ENCODE measurements around the gene RHOBTB1.

Gene RHOBTB1

GRCh38 chr10:60878224-60878623 is 65.8 kb downstream of the RHOBTB1 start:
- DNase-seq (ENCODE audit: low spot score in 2 of 2) = no peak
- no peak overlapping the region for H3K27ac Mint-ChIP-seq (ENCODE audit: low read depth)
- no peak overlapping the region for H3K4me3 Mint-ChIP-seq
- peaks cover 22% of the 10 kb centered on the region for H3K27me3 Mint-ChIP-seq
- ATAC-seq (replicated peaks; ENCODE audit: extremely low read depth, poor library complexity, severe bottlenecking) = no peak
- no peaks in the 10 kb centered on the region for H3K4me1 Mint-ChIP-seq
- no peaks in the 10 kb centered on the region for H3K36me3 Mint-ChIP-seq (ENCODE audit: insufficient read depth)
- H3K9me3 Mint-ChIP-seq = no peaks in the 10 kb centered on the region

- H3K27me3 Mint-ChIP-seq = peaks cover 22% of the 10 kb centered on the region
- H3K9me3 Mint-ChIP-seq = no peaks in the 10 kb centered on the region
- DNase-seq (ENCODE audit: low spot score in 2 of 2) (no peak), ATAC-seq (replicated peaks; ENCODE audit: extremely low read depth, poor library complexity, severe bottlenecking) (no peak)
- no peak overlapping the region for H3K27ac Mint-ChIP-seq (ENCODE audit: low read depth)
- no peak overlapping the region for H3K4me3 Mint-ChIP-seq
- H3K36me3 Mint-ChIP-seq (ENCODE audit: insufficient read depth) = no peaks in the 10 kb centered on the region
- no peaks in the 10 kb centered on the region for H3K4me1 Mint-ChIP-seq
These were observed 66.2 kb downstream of the RHOBTB1 start for GRCh38 chr10:60877777-60878120.

GRCh38 chr10:60877061-60877776 is 66.8 kb downstream of the RHOBTB1 start:
- Mint-ChIP-seq H3K9me3 (no peaks in the 10 kb centered on the region), H3K27ac (ENCODE audit: low read depth) (no peak overlapping the region), H3K36me3 (ENCODE audit: insufficient read depth) (no peaks in the 10 kb centered on the region), H3K4me3 (no peak overlapping the region), H3K27me3 (peaks cover 22% of the 10 kb centered on the region), H3K4me1 (no peaks in the 10 kb centered on the region)
- ATAC-seq (replicated peaks; ENCODE audit: extremely low read depth, poor library complexity, severe bottlenecking) = no peak
- DNase-seq (ENCODE audit: low spot score in 2 of 2) = no peak

GRCh38 chr10:60873758-60874157 is 70.2 kb downstream of the RHOBTB1 start:
- Mint-ChIP-seq H3K36me3 (ENCODE audit: insufficient read depth) (no peaks in the 10 kb centered on the region), H3K4me1 (no peaks in the 10 kb centered on the region), H3K4me3 (no peak overlapping the region), H3K27ac (ENCODE audit: low read depth) (no peak overlapping the region), H3K27me3 (peaks cover 33% of the 10 kb centered on the region), H3K9me3 (no peaks in the 10 kb centered on the region)
- no peak for DNase-seq (ENCODE audit: low spot score in 2 of 2)
- no peak for ATAC-seq (replicated peaks; ENCODE audit: extremely low read depth, poor library complexity, severe bottlenecking)

- Mint-ChIP-seq H3K4me3 (no peak overlapping the region), H3K27me3 (peaks cover 45% of the 10 kb centered on the region), H3K27ac (ENCODE audit: low read depth) (no peak overlapping the region), H3K9me3 (no peaks in the 10 kb centered on the region), H3K36me3 (ENCODE audit: insufficient read depth) (no peaks in the 10 kb centered on the region), H3K4me1 (no peaks in the 10 kb centered on the region)
- ATAC-seq (replicated peaks; ENCODE audit: extremely low read depth, poor library complexity, severe bottlenecking) (no peak), DNase-seq (ENCODE audit: low spot score in 2 of 2) (no peak)
These were observed 71.5 kb downstream of the RHOBTB1 start for GRCh38 chr10:60872451-60872850.

GRCh38 chr10:60871215-60871614 is 72.8 kb downstream of the RHOBTB1 start:
- no peak overlapping the region for H3K27ac Mint-ChIP-seq (ENCODE audit: low read depth)
- peaks cover 53% of the 10 kb centered on the region for H3K27me3 Mint-ChIP-seq
- no peak for DNase-seq (ENCODE audit: low spot score in 2 of 2)
- H3K4me3 Mint-ChIP-seq = no peak overlapping the region
- no peaks in the 10 kb centered on the region for H3K4me1 Mint-ChIP-seq
- H3K36me3 Mint-ChIP-seq (ENCODE audit: insufficient read depth) = no peaks in the 10 kb centered on the region
- H3K9me3 Mint-ChIP-seq = no peaks in the 10 kb centered on the region
- ATAC-seq (replicated peaks; ENCODE audit: extremely low read depth, poor library complexity, severe bottlenecking) = no peak

- Mint-ChIP-seq H3K4me3 (no peak overlapping the region), H3K27ac (ENCODE audit: low read depth) (no peak overlapping the region), H3K9me3 (no peaks in the 10 kb centered on the region), H3K27me3 (peaks cover 55% of the 10 kb centered on the region), H3K4me1 (no peaks in the 10 kb centered on the region), H3K36me3 (ENCODE audit: insufficient read depth) (no peaks in the 10 kb centered on the region)
- ATAC-seq (replicated peaks; ENCODE audit: extremely low read depth, poor library complexity, severe bottlenecking) (no peak), DNase-seq (ENCODE audit: low spot score in 2 of 2) (no peak)
These were observed 73.2 kb downstream of the RHOBTB1 start for GRCh38 chr10:60870803-60871202.

- Mint-ChIP-seq H3K27ac (ENCODE audit: low read depth) (no peak overlapping the region), H3K27me3 (peaks cover 53% of the 10 kb centered on the region), H3K4me1 (no peaks in the 10 kb centered on the region), H3K9me3 (no peaks in the 10 kb centered on the region), H3K4me3 (no peak overlapping the region), H3K36me3 (ENCODE audit: insufficient read depth) (no peaks in the 10 kb centered on the region)
- no peak for ATAC-seq (replicated peaks; ENCODE audit: extremely low read depth, poor library complexity, severe bottlenecking)
- no peak for DNase-seq (ENCODE audit: low spot score in 2 of 2)
These were observed 73.6 kb downstream of the RHOBTB1 start for GRCh38 chr10:60870416-60870728.

GRCh38 chr10:60869652-60870415 is 74.2 kb downstream of the RHOBTB1 start:
- Mint-ChIP-seq H3K9me3 (no peaks in the 10 kb centered on the region), H3K4me3 (no peak overlapping the region), H3K4me1 (no peaks in the 10 kb centered on the region), H3K36me3 (ENCODE audit: insufficient read depth) (no peaks in the 10 kb centered on the region), H3K27me3 (peaks cover 53% of the 10 kb centered on the region), H3K27ac (ENCODE audit: low read depth) (no peak overlapping the region)
- DNase-seq (ENCODE audit: low spot score in 2 of 2) = no peak
- no peak for ATAC-seq (replicated peaks; ENCODE audit: extremely low read depth, poor library complexity, severe bottlenecking)

- Mint-ChIP-seq H3K9me3 (no peaks in the 10 kb centered on the region), H3K4me3 (no peak overlapping the region), H3K4me1 (no peaks in the 10 kb centered on the region), H3K27me3 (peaks cover 52% of the 10 kb centered on the region), H3K27ac (ENCODE audit: low read depth) (no peak overlapping the region), H3K36me3 (ENCODE audit: insufficient read depth) (no peaks in the 10 kb centered on the region)
- ATAC-seq (replicated peaks; ENCODE audit: extremely low read depth, poor library complexity, severe bottlenecking) = no peak
- no peak for DNase-seq (ENCODE audit: low spot score in 2 of 2)
These were observed 75.0 kb downstream of the RHOBTB1 start for GRCh38 chr10:60868946-60869345.

- no peak overlapping the region for H3K4me3 Mint-ChIP-seq
- no peak for ATAC-seq (replicated peaks; ENCODE audit: extremely low read depth, poor library complexity, severe bottlenecking)
- no peak for DNase-seq (ENCODE audit: low spot score in 2 of 2)
- no peaks in the 10 kb centered on the region for H3K36me3 Mint-ChIP-seq (ENCODE audit: insufficient read depth)
- H3K27me3 Mint-ChIP-seq = peaks cover 74% of the 10 kb centered on the region
- no peaks in the 10 kb centered on the region for H3K4me1 Mint-ChIP-seq
- H3K9me3 Mint-ChIP-seq = no peaks in the 10 kb centered on the region
- H3K27ac Mint-ChIP-seq (ENCODE audit: low read depth) = no peak overlapping the region
These were observed 78.7 kb downstream of the RHOBTB1 start for GRCh38 chr10:60865198-60865783.

- H3K36me3 Mint-ChIP-seq (ENCODE audit: insufficient read depth) = peaks cover 1% of the 10 kb centered on the region
- no peaks in the 10 kb centered on the region for H3K4me1 Mint-ChIP-seq
- ATAC-seq (replicated peaks; ENCODE audit: extremely low read depth, poor library complexity, severe bottlenecking) (no peak), DNase-seq (ENCODE audit: low spot score in 2 of 2) (no peak)
- H3K4me3 Mint-ChIP-seq = no peak overlapping the region
- H3K9me3 Mint-ChIP-seq = no peaks in the 10 kb centered on the region
- H3K27ac Mint-ChIP-seq (ENCODE audit: low read depth) = no peak overlapping the region
- peaks cover 77% of the 10 kb centered on the region for H3K27me3 Mint-ChIP-seq
These were observed 80.2 kb downstream of the RHOBTB1 start for GRCh38 chr10:60863796-60864195.

GRCh38 chr10:60862517-60862916 is 81.5 kb downstream of the RHOBTB1 start:
- DNase-seq (ENCODE audit: low spot score in 2 of 2) = no peak
- H3K27me3 Mint-ChIP-seq = peaks cover 71% of the 10 kb centered on the region
- peaks cover 1% of the 10 kb centered on the region for H3K36me3 Mint-ChIP-seq (ENCODE audit: insufficient read depth)
- no peaks in the 10 kb centered on the region for H3K4me1 Mint-ChIP-seq
- no peaks in the 10 kb centered on the region for H3K9me3 Mint-ChIP-seq
- no peak for ATAC-seq (replicated peaks; ENCODE audit: extremely low read depth, poor library complexity, severe bottlenecking)
- H3K4me3 Mint-ChIP-seq = no peak overlapping the region
- H3K27ac Mint-ChIP-seq (ENCODE audit: low read depth) = no peak overlapping the region

Measured in central memory CD8-positive, alpha-beta T cell (primary cell).